Middle frontal gyrus (tissue), 1 donor: Measurements from ENCODE around the gene CHST9.
"Not testable (repeated sequence)": the region's sequence is repeated elsewhere in the genome, so short reads cannot be mapped to it uniquely, and the experiment has no call there.

ENCODE experiments used
- DNase-seq: peaks from one replicate; pipeline ENCODE4 v3.0.0-alpha.2; 2015; ENCODE audit warnings: low spot score; ENCODE audit errors: extremely low spot score

Gene CHST9

GRCh38 chr18:26931659-26932058 is 253.4 kb downstream of the CHST9 start:
- DNase-seq, result no peak

GRCh38 chr18:26930630-26931029 is 254.5 kb downstream of the CHST9 start:
- DNase-seq, result no peak

DNA sequence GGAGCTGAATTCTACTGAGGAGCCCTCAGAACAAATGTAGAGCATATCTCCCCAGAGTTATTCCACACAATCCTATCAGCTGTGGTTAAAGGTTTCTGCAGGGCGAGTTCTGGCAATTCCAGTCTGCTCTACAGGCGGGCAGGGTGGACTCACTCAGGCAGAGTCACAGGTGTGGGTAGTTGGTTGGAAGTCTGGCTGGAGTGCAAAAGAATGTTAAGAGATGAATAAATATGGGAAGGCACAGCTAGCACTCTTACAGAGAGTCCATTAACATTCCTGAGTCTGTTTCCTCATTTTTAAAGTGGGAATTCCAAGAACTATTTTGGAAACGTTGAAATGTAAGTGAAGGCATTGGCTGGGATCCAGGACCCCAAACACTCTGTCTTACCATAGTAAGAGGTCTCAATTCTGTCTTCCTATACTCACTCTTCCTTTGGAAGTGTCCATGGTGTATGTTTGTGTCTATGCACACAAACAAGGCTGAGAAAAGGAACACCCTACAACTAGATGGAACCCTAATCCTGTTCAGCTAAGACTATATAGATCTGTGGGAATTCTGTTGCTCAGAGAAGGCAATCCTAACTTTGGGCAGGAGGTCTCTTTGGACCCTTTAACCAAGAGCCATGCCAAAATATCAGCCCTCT is 256.3 kb downstream of the CHST9 start:
- DNase-seq, result no peak

DNA sequence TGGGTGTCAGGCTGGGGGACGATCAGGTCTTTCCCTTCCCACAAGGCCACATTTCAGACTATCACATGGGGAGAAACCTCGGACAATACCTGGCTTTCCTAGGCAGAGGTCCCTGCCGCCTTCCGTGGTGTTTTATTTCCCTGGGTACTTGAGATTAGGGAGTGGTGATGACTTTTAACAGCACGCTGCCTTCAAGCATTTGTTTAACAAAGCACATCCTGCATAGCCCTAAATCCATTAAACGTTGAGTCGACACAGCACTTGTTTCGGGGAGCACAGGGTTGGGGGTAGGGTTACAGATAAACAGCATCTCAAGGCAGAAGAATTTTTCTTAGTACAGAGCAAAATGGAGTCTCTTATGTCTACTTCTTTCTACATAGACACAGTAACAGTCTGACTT is 257.3 kb downstream of the CHST9 start:
- DNase-seq, result not testable (repeated sequence)

DNA sequence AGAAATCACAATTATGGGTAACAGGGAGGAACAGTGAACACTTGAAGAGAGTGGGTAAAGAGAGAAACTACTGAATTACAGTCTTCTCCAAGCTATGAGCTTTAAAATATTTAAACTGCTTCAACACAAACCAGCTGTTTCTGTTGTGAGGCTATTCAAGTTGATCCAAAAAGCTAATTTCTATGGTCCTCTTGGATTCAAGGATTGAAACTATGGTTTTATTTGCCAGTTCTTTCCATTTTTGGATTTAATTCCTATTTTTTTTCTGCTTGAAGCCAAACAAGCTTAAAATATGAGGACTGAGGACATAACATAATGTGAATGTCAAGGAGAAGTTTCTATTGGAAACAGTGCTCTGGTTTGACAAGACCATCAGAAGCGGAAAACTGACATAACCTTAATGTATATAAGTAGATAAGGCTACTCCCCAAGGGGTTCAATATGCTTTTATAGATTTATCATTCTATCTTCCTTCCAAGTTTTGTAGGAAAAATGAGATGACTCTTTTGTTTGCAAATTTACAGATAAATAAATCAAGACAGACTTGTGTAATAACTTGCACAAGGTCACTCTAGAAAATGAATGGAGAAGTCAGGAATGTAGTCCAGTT is 258.9 kb downstream of the CHST9 start:
- no peak for DNase-seq

DNA sequence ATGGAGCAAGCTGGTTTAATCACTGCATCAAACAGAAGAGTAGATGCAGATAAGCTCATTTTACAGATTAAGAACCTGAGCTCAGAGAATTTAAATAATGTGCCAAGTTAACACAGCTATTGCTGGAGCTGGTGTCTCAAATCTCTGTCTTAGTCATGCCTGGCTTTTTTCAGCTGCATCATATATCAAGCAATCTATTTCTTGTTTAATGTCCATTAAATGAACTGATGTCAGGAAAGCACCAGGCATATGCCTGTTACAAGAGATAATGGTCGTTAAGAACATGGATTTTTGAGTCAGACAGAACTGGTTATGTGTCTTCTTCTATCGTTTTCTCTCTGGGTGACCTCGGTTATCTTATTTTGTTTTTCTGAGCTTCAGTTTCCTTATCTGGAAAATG is 259.8 kb downstream of the CHST9 start:
- DNase-seq, result no peak

- no peak for DNase-seq
Measured at GRCh38 chr18:26922313-26922712, 262.8 kb downstream of the CHST9 start.

- no peak for DNase-seq
Measured at GRCh38 chr18:26920644-26921043, 264.5 kb downstream of the CHST9 start.

DNA sequence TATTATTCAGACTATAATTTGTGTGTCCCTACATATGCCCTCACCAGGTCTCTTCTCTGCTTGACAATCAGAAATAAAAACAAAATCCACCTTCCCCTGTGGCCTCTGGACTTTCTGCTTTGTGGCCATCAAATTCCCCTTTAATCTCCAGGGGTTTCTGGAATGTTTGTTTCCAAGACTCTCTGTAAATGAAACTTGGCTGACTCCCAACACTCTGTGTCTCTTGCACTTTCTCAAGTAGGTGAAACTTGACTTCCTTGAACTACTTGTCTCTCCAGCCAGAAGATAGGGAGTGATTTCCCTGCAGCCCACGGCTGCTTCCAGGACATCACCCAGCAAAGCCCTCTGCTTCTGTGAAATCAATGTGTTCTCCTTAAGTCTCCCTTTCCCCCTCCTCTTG is 265.5 kb downstream of the CHST9 start:
- DNase-seq, result no peak

- DNase-seq, result no peak
Measured at GRCh38 chr18:26919201-26919600, 265.9 kb downstream of the CHST9 start.

GRCh38 chr18:26911840-26912239 is 273.3 kb downstream of the CHST9 start:
- DNase-seq, result no peak

GRCh38 chr18:26909599-26910290 is 275.4 kb downstream of the CHST9 start:
- DNase-seq, result peak; percentile 60

- no peak for DNase-seq
Measured at GRCh38 chr18:26908906-26909305, 276.2 kb downstream of the CHST9 start.

DNA sequence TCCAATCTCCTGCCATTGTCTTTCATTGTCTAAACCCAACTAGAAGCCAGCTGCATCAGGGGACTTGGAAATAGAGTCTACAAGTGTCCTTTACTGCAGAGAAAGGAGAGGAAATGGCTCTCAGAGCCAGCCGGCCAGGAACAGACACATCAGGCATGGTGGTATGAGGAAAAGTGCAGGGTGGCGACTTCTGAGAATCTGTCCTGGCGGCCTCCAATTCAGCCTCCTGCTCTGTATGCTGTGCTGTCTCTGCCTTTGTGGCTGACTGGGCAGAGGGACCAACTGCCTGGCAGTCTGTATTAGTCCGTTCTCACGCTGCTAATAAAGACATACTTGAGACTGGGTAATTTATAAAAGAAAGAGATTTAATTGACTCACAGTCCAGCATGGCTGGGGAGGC is 282.8 kb downstream of the CHST9 start:
- no peak for DNase-seq

- no peak for DNase-seq
Measured at GRCh38 chr18:26901020-26901419, 284.1 kb downstream of the CHST9 start.

DNA sequence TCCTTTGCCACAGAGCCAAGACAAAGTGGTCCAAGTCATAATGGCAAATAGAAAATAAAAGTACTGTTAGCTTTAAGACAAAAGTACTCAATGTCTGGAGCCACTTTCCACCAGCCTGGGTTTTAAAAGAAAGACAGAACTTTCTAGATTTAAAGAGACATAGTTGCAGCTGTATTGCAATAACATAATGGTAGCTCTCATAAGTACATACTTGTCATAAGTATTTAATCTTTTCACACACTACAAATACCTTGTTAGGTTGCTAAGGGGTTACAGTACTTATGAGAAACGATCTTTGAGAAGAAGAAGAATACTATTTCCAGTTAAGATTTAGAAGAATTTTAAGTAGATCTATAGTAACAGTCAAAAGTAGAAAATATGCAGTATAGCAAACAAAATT is 290.7 kb downstream of the CHST9 start:
- DNase-seq, result no peak

- DNase-seq, result no peak
Measured at GRCh38 chr18:26893996-26894395, 291.1 kb downstream of the CHST9 start.

DNA sequence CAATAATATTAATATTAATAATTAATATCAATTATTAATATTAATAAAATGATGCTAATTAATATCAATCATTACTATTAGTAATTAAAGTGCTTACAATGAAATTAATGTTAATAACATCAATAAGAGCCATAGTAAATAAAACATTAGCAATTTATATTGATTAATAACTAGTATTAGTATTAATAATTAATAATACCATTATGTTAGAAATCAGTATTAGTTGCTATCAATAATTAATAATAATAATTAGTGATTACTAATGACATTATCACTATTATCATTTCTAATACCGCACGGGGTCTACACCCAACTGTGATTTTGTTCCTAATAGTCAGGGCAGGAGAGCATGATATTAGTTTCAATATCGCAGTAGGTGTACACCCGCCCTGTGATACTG is 296.8 kb downstream of the CHST9 start:
- no peak for DNase-seq

DNA sequence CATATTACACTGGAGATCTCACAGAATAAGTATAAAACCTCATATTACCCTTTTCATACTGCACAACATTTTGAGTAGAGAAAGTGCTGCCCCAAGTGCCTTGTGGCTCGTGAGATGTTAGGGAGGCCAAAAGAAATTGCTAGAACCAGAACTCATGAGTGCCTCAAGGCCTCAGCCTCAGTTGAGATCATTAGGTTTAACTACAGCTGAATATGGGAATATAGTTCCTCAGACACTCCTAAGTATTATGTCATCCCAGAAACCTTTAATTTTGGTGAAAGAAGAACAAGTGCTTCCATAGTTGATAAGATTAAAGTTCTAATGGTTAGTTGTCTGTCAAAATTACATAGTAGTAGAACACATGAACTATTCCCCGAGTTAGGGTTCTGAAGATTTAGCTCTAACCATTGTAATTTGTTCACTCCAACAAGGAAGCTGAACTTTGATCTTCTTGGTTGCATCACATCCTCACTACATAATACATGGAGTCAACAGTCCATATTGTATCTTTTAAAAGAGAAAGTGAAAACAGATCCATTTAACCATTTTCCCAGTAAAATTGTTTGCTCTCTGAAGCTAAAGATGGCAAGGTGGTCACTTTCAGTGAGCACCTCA is 310.0 kb downstream of the CHST9 start:
- no peak for DNase-seq

- no peak for DNase-seq
Measured at GRCh38 chr18:26874283-26874682, 310.8 kb downstream of the CHST9 start.

DNA sequence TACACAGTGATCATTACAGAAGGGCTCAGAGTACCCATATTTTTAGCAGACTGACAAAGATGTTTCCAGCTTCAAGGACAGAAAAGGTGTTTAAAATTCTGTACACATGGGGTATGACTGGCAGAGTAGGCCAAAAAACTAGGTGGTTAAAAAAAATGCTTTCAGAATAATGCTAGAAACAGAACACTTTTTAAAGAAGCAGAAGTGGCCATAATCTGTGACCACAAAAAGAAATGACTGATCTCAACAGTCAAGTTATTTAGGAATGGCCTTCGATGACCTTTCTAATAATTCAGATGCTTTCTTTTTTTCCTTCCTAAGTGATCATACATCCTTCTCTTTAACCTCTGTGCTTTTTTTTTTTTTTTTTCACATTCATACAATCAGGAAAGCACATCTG is 315.5 kb downstream of the CHST9 start:
- no peak for DNase-seq

DNA sequence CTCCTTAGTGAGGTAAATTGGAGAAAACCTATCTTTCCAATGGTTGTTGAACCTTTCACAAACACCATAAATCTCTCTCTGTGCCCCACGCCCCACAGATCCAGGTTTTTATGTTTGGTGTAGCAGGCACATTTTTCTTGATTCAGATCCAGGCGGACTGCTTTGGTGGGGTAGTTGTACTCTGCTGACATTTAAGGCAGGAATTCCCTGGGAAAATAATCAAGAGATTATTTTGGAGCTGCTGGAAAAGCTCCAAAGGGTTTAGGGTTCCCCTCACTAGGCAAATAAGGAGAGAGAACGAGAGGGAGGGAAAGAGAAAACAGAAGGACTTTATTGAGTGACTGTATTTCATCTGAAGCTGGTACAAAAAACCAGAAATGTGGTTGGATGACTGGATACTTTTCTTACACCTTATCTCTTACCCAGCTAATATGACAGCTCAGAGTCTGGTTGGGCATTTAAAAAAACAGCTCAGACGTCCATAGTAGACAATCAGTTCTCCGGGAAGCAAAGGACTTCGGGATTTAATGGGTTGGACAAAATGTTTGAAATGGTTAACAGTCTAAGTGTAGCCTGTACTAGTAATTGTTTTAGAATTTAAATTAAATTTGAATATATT is 316.0 kb downstream of the CHST9 start:
- no peak for DNase-seq
